Ishikawa (cell line): ENCODE measurements around the gene FAM98A.

ENCODE experiments used
- EP300 ChIP-seq: IDR thresholded peaks from 2 replicates; pipeline ENCODE4 v1.6.1; 2012; ENCODE audit warnings: borderline replicate concordance
- FOXM1 ChIP-seq: IDR thresholded peaks from 2 replicates; pipeline ENCODE4 v1.6.1; 2012; ENCODE audit warnings: low read depth, borderline replicate concordance
- RAD21 ChIP-seq: IDR thresholded peaks from 2 replicates; pipeline ENCODE4 v1.6.1; 2012; ENCODE audit warnings: low read depth

DNA sequence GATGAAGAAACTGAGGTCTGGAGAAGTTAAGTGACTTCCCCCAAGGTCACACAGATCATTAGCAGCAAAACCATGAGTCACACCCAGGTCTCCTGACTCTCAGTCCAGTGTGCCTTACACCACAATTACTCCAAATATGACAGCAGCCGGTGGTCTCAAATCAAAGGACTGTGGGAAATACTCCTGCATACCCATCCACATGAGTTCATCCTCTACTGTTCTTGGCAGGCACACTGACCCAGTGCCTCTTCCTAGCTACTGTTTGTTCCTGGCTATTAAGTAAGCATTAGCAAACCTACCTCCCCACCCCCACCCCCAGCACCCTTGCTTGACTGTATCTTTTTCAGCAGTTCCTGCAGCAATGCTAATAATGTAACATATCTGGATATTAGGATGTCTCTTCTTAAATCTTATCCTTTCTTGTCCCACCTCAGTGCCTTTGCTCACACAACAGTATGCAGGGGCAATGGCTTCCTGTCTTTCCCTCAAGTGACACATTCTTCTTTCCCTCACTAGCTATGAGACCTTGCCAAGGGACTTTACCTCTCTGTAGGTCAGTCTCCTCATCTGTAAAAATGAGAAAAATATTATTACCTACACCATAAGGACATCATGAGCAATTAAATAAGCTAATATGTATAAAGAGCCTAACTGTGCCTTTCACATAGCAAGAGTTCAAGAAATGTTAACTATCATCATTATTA lies 46.2 kb downstream of the FAM98A start:
- TF ChIP-seq EP300 (no peak), RAD21 (no peak), FOXM1 (no peak)
